ENCODE measurements around the gene PNPLA5.

- TF ChIP-seq EGR1 (IDR thresholded peaks at IDR 0.05) (no peak), TAF1 (IDR thresholded peaks at IDR 0.05; ENCODE audit: low read depth) (no peak), RAD21 (IDR thresholded peaks at IDR 0.05; ENCODE audit: low read depth) (no peak), TEAD4 (IDR thresholded peaks at IDR 0.05) (no peak)
- TF ChIP-seq, protein P1, sequence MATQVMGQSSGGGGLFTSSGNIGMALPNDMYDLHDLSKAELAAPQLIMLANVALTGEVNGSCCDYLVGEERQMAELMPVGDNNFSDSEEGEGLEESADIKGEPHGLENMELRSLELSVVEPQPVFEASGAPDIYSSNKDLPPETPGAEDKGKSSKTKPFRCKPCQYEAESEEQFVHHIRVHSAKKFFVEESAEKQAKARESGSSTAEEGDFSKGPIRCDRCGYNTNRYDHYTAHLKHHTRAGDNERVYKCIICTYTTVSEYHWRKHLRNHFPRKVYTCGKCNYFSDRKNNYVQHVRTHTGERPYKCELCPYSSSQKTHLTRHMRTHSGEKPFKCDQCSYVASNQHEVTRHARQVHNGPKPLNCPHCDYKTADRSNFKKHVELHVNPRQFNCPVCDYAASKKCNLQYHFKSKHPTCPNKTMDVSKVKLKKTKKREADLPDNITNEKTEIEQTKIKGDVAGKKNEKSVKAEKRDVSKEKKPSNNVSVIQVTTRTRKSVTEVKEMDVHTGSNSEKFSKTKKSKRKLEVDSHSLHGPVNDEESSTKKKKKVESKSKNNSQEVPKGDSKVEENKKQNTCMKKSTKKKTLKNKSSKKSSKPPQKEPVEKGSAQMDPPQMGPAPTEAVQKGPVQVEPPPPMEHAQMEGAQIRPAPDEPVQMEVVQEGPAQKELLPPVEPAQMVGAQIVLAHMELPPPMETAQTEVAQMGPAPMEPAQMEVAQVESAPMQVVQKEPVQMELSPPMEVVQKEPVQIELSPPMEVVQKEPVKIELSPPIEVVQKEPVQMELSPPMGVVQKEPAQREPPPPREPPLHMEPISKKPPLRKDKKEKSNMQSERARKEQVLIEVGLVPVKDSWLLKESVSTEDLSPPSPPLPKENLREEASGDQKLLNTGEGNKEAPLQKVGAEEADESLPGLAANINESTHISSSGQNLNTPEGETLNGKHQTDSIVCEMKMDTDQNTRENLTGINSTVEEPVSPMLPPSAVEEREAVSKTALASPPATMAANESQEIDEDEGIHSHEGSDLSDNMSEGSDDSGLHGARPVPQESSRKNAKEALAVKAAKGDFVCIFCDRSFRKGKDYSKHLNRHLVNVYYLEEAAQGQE (IDR thresholded peaks at IDR 0.05; ENCODE audit: low read depth) = no peak
- TF ChIP-seq, protein P2, sequence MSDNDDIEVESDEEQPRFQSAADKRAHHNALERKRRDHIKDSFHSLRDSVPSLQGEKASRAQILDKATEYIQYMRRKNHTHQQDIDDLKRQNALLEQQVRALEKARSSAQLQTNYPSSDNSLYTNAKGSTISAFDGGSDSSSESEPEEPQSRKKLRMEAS (IDR thresholded peaks at IDR 0.05) = no peak
Observed at GRCh38 chr22:43891360-43892182, at the start of gene PNPLA5.

Data from Ishikawa (cell line).